GM18511 (cell line): Measurements from ENCODE around the gene IL36RN.
"Not testable (repeated sequence)": the region's sequence is repeated elsewhere in the genome, so short reads cannot be mapped to it uniquely, and the experiment has no call there.

ENCODE experiments used
- ATAC-seq: cut with Tn5 transposase; IDR thresholded peaks from one replicate; pipeline ENCODE4 v1.9.1; 2021; ENCODE audit warnings: mild to moderate bottlenecking, moderate library complexity; ENCODE audit not compliant: unreplicated experiment

Gene IL36RN

GRCh38 chr2:113072584-113072983 lies 13.6 kb downstream of the IL36RN start:
- no peak for ATAC-seq

DNA sequence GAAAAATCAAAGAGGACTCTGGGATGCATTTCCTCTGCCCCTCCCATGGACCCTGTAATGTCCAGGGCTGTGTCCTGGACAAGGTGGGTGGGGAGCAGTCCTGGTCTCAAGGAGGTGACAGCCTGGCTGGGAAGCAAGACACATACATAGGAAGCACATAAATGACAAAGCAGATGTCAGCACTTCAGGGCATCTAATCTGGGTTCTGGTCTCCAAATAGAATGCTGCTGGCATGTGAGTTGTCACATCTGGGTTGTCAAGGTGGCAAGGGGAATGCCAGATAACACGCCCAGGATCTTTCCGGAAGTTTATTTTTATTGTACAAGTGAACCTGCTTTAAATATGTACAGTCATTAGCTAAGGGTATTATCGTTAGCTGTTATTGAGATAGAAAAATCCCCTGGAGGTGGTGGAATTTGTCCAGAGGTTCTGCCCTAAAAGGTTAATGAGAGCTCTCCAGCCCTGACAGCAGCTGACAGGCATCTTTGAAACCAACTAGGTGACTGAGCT lies 14.4 kb downstream of the IL36RN start:
- no peak for ATAC-seq

GRCh38 chr2:113075030-113075429 lies 16.0 kb downstream of the IL36RN start:
- no peak for ATAC-seq

DNA sequence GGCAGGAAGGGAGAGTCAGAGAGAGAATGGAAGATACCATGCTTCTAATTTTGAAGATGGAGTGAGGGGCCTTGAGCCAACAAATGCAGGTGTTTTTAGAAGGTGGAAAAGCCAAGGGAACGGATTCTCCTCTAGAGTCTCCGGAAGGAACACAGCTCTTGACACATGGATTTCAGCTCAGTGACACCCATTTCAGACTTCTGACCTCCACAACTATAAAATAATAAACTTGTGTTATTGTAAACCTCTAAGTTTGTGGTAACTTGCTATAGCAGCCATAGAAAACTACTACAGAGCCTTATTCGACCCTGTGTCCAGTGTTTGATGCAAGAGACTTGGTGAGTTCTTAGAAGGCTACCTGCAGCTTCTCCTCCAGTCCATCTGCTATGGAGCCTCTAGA lies 16.6 kb downstream of the IL36RN start:
- ATAC-seq, result no peak

DNA sequence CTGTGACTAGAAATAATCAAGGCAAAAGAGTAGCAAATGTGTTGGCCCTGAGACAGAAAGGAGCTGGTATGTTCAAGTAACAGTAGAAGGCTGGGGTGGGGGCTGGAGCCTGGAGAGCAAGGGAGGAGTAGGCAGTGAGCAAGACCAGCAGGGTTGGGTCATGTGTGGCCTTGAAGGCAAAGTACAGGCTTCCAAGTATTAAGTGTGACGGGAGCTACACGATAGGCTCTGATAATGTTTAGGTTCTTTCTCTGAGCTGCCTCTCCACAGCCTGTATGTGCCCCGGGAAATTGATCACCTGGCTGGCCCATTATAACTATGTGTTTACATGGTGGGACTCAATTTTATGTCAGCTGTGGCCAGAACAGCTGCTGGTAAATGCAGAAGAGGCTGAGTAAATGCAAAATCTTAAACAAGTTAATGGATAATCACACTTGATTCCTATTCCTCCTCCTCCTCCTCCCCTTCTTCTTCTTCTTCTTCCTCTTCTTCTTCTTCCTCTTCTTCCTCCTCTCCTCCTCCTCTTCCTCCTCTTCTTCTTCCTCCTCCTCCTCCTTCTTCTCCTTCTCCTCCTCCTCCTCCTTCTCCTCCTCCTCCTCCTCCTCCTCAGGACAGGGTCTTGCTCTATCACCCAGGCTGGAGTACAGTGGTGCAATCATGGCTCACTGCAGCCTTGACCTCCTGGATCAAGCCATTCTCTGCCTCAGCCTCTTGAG lies 18.1 kb downstream of the IL36RN start:
- ATAC-seq, result no peak

DNA sequence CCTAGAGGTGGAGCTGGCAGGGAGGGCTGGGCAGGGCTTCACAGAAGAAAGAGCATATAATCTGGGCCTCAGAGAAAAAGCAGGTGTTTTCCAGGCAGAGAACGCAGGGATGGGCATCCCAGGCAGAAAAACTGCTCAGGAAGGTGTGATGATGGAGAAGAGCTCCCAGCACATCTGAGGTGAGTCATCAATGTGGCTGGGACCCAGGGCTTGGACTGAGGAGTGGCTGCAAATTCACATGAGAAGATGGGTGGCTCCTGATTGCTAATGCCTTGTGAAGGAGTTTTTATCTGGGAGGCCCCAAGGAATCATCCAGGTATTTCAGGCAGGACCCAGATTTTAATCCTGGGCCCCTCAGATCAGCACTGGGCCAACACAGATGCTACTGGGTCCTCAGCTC lies 18.9 kb downstream of the IL36RN start:
- no peak for ATAC-seq

- ATAC-seq, result no peak
These were observed 19.4 kb downstream of the IL36RN start for GRCh38 chr2:113078350-113078839.

- no peak for ATAC-seq
These were observed 20.1 kb downstream of the IL36RN start for GRCh38 chr2:113079131-113079530.

DNA sequence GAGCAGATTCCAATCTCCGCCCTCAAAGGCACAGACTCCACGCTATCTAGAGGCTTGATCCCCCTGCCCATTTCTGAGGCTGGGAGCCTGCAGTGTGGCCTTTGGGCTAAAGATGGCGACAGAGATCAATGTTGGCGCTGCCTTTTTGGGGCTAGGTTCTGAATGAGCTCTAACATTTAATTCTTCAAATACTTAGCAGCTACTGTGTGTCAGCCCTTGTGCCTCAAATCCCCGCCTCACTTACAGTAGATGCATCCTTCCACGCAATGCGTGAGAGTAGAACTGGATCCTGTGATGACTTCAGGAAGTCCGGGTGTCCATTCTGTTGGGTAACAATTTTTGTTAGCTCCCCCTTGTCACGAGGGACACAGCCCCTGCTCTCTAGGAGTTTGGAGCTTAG lies 21.1 kb downstream of the IL36RN start:
- no peak for ATAC-seq

DNA sequence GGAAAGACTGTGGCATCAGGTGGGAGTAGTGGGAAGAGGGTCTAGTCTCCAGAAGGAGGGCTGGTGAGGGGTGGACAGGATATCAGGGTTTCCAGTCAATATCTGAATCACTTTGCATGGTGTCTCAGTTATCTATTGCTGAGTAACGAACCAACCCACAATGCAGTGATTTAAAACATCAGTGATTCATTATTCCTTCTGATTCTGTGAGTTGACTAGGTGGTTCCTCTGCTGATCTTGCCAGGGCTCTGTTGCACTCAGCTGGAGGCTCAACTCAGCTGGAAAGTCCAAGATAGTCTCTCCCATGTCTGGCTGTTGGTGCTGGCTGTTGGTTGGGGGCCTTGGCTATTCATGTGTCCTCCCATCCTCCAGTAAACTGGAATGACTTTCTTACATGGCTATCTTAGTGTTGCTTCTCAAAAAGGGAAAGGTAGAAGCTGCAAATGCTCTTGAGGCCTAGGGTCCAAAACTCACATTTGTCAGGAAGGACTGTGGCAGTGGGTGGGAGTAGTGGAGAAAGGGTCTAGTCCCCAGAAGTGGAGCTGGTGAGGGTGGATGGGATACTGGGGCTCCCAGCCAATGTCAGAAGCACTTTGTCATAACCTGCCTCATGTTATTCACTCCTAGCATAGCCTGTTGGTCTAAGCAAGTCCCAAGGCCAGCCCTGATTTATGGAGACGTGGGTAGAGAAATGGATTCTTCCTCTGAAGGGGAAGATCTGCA lies 22.7 kb downstream of the IL36RN start:
- ATAC-seq, result no peak

GRCh38 chr2:113083296-113083695 lies 24.3 kb downstream of the IL36RN start:
- ATAC-seq, result no peak

GRCh38 chr2:113084249-113085000 lies 25.4 kb downstream of the IL36RN start:
- ATAC-seq, result no peak

DNA sequence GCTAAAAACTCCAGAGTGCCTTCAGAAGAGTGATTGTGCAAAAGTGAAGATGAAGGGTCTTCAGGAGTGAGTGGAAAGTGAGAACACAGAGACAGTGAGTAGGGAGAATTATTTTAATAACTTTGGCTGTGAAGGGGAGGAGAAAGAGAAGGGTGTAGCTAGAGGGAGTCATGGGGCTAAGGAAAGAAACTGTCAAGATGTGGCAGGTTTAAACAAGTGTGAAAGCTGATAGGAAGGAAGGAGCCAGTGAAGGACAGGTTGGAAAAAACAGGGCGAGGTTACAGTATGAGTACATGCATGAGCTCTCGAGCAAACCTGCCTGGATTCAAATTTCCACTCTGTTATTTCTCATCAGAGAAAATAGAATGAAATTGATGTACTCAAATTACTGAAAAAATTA lies 26.5 kb downstream of the IL36RN start:
- ATAC-seq, result no peak

DNA sequence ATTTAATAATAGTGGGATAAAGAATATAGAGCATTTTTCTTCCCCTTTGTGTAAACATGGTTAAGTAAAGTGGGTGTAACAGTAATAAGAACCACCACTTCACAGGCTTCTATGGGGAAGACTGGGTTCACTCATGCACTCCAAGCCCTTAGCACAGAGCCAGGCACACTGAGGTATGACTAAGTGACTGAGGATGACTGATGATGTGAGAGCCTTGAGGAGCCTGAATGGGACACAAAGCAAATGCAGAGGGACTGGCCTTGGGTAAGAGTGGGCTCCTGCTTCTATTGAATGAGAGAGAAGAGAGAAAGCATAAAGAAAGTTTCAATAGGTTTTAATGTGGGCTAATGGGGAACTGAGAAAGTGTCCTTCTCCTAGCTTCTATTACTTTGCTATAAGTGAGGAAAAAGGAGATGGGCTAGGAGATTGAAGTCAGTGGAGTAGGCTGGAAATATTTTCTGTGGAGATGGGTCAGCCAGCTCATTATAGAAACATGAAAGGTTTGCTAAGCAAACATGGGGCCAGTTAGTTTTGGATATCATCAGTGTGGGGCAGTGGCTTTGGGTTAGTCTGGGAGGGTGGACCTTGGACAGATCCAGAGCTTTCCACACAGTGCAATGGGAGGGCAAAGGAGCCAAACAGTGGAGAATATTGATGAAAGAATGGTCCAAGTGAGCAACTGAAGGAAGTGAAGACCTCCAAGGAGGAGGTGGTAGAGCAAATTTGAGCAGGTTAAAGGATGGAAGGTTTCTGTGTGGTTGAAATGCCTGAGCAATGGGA lies 29.4 kb downstream of the IL36RN start:
- ATAC-seq, result no peak

GRCh38 chr2:113089916-113090315 lies 30.9 kb downstream of the IL36RN start:
- ATAC-seq, result no peak

GRCh38 chr2:113091231-113091896 lies 32.4 kb downstream of the IL36RN start:
- ATAC-seq, result no peak

DNA sequence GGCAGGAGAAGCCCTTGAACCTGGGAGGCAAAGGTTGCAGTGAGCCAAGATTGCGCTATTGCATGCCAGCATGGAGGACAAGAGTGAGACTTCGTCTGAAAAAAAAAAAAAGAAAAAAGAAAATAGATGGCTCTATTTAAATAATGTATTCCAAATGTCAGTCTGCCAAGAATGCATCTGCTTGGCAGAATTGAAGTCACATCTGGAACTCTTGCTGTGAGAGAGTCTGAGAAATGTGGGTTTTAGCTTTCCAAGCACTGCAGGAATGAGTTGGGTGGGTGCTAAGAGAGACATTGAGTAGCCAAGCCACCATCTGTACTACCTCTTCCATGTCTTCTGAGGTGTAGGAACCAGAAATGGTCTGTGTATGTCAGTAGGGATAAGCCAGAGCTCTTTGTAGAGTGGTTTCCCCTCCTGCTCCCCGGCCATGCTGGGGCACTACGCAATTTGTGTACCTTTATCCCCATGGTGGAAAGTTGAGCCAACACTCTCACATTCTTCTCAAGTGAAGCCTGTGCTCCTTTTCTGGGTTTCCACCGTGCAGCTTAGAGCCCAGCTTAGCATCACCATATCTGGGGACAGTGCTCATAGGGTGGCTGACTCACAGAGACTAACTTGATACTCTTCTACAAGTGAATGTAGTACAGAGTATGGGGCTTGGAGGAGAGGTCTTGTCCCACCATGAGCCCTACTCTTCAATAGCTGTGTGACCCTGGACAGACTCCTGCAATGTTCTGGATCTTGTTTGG lies 34.0 kb downstream of the IL36RN start:
- no peak for ATAC-seq

- no peak for ATAC-seq
These were observed 34.6 kb downstream of the IL36RN start for GRCh38 chr2:113093613-113093977.

DNA sequence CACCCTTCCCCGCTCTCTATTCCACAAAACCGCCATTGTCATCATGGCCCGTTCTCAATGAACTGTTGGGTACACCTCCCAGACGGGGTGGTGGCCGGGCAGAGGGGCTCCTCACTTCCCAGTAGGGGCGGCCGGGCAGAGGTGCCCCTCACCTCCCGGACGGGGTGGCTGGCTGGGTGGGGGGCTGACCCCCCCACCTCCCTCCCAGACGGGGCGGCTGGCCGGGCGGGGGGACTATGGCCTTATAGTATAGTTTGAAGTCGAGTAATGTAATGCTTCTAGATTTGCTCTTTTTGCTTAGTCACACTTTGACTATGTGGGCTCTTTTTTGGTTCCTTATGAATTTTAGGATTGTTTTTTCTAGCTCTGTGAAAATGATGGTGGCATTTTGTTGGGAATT lies 37.3 kb downstream of the IL36RN start:
- ATAC-seq, result not testable (repeated sequence)
